ENCODE results near the gene RANBP10.

DNA sequence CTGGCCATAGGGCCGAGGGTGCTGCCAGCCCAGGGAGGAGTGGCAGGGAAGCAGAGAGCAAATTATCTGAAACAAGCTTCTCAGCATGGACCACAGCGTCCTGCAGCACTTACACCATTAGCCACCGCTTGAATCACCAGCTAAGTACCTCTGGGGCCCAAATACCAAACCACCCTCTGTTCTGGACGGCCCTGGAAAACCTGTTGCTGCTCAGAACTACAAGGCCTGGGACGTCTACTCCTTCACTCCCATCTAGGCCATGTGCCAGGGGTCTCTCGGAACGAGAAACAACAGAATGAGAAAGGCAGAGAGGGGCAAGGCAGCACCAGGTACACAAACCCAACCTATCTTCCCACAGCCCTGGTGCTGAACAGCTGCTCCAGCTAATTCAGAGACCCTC, 47.4 kb downstream of the RANBP10 start:
- TF ChIP-seq CTCF (IDR thresholded peaks at IDR 0.05; ENCODE audit: extremely low read depth in 1 of 2, insufficient read depth in 1 of 2, low read depth in 1 of 2, low read length in 2 of 2) (no peak), GATA2 (IDR thresholded peaks at IDR 0.05; ENCODE audit: insufficient read depth, insufficient read length, low read depth, low read length) (no peak)

Measured in endothelial cell of umbilical vein (primary cell).